ENCODE results near the gene DHRS3. TPM values are rescaled to one million over a fixed set of nuclear protein-coding genes. Genes with fewer than 3 reads are reported as not detected.

The DHRS3 gene
- total RNA-seq, 4 donors from 2014 or later: 92.4 to 130 (median 107) TPM

DNA sequence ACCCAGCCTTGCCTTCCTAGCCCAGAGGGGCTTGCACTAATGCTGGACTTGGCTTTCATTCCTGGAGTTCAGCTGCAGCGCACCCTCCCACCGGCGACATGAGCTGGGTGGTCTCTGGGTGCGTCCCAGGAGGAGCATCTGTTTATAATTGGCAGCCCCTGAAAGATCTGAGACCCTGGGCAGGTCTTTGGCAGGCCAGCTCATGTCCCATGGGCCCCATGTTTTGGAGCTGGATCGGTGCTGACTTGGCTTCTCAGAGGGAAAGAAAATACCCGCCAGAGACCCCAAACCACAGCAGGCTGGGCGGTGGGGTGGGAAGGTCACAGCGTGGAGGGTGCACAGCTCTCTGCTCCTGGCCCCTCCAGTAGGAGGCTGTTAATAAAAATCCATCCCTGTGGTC is 29.3 kb downstream of the DHRS3 start:
- TF ChIP-seq, protein P1, sequence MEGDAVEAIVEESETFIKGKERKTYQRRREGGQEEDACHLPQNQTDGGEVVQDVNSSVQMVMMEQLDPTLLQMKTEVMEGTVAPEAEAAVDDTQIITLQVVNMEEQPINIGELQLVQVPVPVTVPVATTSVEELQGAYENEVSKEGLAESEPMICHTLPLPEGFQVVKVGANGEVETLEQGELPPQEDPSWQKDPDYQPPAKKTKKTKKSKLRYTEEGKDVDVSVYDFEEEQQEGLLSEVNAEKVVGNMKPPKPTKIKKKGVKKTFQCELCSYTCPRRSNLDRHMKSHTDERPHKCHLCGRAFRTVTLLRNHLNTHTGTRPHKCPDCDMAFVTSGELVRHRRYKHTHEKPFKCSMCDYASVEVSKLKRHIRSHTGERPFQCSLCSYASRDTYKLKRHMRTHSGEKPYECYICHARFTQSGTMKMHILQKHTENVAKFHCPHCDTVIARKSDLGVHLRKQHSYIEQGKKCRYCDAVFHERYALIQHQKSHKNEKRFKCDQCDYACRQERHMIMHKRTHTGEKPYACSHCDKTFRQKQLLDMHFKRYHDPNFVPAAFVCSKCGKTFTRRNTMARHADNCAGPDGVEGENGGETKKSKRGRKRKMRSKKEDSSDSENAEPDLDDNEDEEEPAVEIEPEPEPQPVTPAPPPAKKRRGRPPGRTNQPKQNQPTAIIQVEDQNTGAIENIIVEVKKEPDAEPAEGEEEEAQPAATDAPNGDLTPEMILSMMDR (IDR thresholded peaks at IDR 0.05): no peak
- no peak for TF ChIP-seq POLR2A (IDR thresholded peaks at IDR 0.05)
- DNase-seq (ENCODE audit: low spot score in 2 of 2): no peak
- intact Hi-C loops (cut with DNase I; ENCODE audit: low total_unique reads): no loop called here
- no peak overlapping the region for H3K4me3 ChIP-seq (ENCODE audit: low read depth, poor library complexity, severe bottlenecking)
- WGBS, 2 donors: 69% methylated on average over 4 to 6 of the region's 8 CpGs

DNA sequence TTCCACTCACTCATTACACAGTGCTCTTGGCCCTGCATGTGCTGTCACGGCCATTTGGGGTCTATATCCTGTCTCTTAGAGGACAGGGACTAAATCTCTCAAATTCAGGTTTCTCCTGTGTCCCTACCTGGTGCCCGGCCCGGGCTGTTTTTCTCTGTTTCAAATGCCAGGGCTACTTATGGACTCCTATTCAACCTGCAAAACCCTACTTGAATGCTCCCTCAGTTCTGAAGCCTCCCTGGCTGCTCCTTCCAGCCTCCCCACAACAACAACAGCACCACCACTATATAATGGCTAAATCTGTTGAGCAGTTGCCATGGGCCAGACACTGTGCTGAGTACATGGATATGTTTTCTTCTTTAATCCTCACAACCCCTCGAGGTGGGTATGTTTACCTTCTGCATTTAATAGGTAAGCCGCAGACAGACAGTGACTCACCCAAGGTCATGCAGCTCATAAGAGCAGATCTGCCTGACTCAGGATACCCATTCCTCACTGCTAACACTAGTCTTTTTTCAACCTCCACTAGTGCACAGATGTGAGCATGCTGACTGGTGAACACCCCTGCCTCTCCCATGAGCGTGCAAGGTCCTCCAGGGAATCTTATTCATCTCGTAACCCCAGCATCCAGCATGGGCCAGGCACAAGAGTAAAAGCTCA is 29.9 kb downstream of the DHRS3 start:
- H3K4me3 ChIP-seq (ENCODE audit: low read depth, poor library complexity, severe bottlenecking): no peak overlapping the region
- no peak for TF ChIP-seq POLR2A (IDR thresholded peaks at IDR 0.05)
- TF ChIP-seq, protein P1 (IDR thresholded peaks at IDR 0.05): no peak
- intact Hi-C loops (cut with DNase I; ENCODE audit: low total_unique reads): no loop called here
- WGBS, 2 donors: 83 to 89% methylated on average over 7 of the region's 7 CpGs
- DNase-seq (ENCODE audit: low spot score in 2 of 2): no peak

DNA sequence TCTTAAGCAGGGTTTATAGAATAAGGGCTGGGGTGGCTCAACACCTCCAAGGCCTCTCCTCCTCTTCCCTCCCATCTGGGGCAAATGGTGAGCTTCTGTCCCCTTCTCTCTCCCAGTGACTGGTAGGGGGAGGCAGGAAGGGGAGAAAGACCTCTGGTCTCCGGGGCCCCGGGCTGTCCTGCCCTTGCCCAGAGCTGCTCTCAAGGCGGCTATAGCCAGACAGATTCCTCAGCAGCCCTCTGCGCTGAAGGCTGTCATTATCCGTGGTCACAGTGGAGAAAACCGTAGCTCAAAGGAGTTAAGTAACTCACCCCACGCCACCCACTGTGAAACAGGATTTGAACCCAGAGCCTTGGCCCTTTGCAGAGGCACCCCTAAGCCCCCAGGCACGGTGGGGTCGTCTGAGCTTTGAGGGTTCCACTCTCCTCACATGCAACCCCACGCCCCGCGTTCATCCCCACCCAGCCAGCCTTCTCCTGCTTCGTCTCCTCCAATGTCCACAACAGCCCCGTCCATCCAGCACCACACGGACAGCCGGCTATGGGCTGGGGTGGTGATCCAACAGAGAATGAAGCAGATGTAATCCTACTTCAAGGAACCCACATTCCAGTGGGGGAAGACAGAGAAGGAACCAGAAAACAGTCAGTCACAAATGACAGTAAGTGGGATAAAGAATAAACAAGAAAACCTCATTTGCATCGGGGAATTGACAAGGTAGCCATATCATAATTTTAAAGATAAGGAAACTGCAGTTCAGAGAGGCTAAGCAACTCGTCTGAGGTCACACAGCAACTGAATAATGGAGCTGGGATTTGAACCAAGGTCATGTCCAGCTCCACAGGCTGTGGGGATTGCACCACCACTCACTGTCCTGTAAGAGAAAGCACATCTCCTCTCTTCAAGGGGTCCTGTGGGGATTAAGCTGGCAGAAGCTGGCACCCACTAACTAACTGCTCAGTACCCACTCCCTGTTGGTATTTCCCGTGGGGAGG is 31.8 kb downstream of the DHRS3 start:
- WGBS, 2 donors: 90 to 93% methylated on average over 19 of the region's 19 CpGs
- H3K4me3 ChIP-seq (ENCODE audit: low read depth, poor library complexity, severe bottlenecking): no peak overlapping the region
- DNase-seq (ENCODE audit: low spot score in 2 of 2): no peak
- intact Hi-C loops (cut with DNase I; ENCODE audit: low total_unique reads): no loop called here
- no peak for TF ChIP-seq POLR2A (IDR thresholded peaks at IDR 0.05)
- TF ChIP-seq, protein P1 (IDR thresholded peaks at IDR 0.05): no peak

DNA sequence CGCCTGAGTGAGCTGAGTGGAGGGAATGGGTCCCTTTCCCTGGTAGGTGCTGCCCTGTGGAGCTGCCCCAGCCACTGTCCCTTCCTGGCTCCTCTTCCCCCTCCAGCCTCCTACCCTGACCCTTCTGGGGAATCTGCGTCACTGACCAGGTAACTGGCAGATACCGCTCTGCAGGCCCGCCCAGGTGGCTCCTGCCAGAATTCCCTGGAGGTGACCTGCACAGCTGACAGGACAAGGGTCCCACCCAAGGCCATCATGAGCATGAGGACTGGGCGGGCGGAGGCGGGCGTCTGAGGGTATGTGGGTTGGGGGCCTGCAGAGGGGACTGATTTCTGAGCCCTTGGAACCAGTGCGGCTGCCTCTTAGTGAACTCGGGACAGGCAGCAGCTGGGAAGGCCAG is 32.5 kb downstream of the DHRS3 start:
- H3K4me3 ChIP-seq (ENCODE audit: low read depth, poor library complexity, severe bottlenecking): no peak overlapping the region
- TF ChIP-seq, protein P1 (IDR thresholded peaks at IDR 0.05): no peak
- TF ChIP-seq POLR2A (IDR thresholded peaks at IDR 0.05): no peak
- intact Hi-C loops (cut with DNase I; ENCODE audit: low total_unique reads): no loop called here
- WGBS, 2 donors: 93 to 97% methylated on average over 9 to 10 of the region's 10 CpGs
- DNase-seq (ENCODE audit: low spot score in 2 of 2): no peak

DNA sequence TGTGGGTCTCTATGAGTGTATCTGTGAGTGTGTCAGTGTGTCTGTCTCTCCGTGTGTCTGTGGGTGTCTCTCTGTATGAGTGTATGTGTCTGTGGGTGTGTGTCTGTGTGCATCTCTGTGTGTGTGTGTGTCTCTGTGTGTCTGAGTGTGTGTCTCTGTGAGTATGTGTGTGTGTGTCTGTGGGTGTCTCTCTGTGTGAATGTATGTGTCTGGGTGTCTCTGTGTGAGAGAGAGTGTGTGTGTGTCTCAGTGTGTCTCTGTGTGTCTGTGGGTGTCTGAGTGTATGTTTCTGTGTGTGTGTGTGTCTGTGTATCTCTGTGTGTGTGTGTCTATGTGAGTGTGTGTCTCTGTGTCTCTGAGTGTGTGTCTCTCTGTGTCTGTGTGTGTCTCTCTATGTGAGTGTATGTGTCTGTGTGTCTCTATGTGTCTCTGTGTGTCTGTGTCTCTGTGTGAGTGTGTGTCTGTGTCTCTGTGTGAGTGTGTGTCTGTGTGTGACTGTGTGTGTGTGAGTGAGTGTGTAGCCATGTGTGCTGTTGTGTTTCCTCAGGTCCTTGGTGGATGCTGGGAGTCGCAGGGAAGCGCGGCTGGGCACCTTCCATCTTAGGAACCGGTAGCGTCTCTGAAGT is 33.0 kb downstream of the DHRS3 start:
- intact Hi-C loops (cut with DNase I; ENCODE audit: low total_unique reads): no loop called here
- no peak for DNase-seq (ENCODE audit: low spot score in 2 of 2)
- no peak overlapping the region for H3K4me3 ChIP-seq (ENCODE audit: low read depth, poor library complexity, severe bottlenecking)
- TF ChIP-seq POLR2A (IDR thresholded peaks at IDR 0.05): no peak
- TF ChIP-seq, protein P1 (IDR thresholded peaks at IDR 0.05): no peak
- WGBS, 2 donors: 93 to 94% methylated on average over 6 of the region's 6 CpGs
